Glutamatergic neuron (in vitro differentiated cells): ENCODE results near the gene PRKG2. TPM values are rescaled to one million over a fixed set of nuclear protein-coding genes. Genes with fewer than 3 reads are reported as not detected.

ENCODE experiments used
- DNase-seq: peaks from one replicate; pipeline ENCODE4 v3.0.0; 2022
- H3K27ac Mint-ChIP-seq: one replicate; pipeline ENCODE4 v1.8.0; 2020; ENCODE audit warnings: mild to moderate bottlenecking, mixed read lengths, inconsistent platforms; ENCODE audit not compliant: unreplicated experiment
- H3K27me3 Mint-ChIP-seq: one replicate; pipeline ENCODE4 v1.8.0; 2020; ENCODE audit warnings: mild to moderate bottlenecking, moderate library complexity, mixed read lengths, inconsistent platforms; ENCODE audit not compliant: unreplicated experiment
- H3K36me3 Mint-ChIP-seq: one replicate; pipeline ENCODE4 v1.8.0; 2020; ENCODE audit warnings: mild to moderate bottlenecking, mixed read lengths, inconsistent platforms; ENCODE audit not compliant: unreplicated experiment
- H3K4me1 Mint-ChIP-seq: one replicate; pipeline ENCODE4 v1.8.0; 2020; ENCODE audit warnings: mild to moderate bottlenecking, low read depth, mixed read lengths, inconsistent platforms; ENCODE audit not compliant: unreplicated experiment
- H3K4me3 Mint-ChIP-seq: one replicate; pipeline ENCODE4 v1.8.0; 2020; ENCODE audit warnings: mild to moderate bottlenecking, mixed read lengths, inconsistent platforms; ENCODE audit not compliant: unreplicated experiment
- H3K9me3 Mint-ChIP-seq: one replicate; pipeline ENCODE4 v1.8.0; 2020; ENCODE audit warnings: mild to moderate bottlenecking, moderate library complexity, mixed read lengths, inconsistent platforms; ENCODE audit not compliant: unreplicated experiment
- total RNA-seq: library from RNA; stranded (reverse); fragmentation: NEBNext Ultra II Directional; extraction: Animal tissue kit (Norgen Biotek cat#: 25700); gene quantifications from one replicate; pipeline ENCODE4 v1.2.1, GENCODE V29; 2021; ENCODE audit not compliant: unreplicated experiment
- TF ChIP-seq, protein P1 (sequence below): fragments of 200-600 bp; sonication (generic); IDR thresholded peaks from one replicate; pipeline ENCODE4 v1.5.0; 2021; ENCODE audit not compliant: partially characterized antibody, unreplicated experiment

Gene PRKG2
- total RNA-seq, 1 donor from 2014 or later: 29.7 TPM

DNA sequence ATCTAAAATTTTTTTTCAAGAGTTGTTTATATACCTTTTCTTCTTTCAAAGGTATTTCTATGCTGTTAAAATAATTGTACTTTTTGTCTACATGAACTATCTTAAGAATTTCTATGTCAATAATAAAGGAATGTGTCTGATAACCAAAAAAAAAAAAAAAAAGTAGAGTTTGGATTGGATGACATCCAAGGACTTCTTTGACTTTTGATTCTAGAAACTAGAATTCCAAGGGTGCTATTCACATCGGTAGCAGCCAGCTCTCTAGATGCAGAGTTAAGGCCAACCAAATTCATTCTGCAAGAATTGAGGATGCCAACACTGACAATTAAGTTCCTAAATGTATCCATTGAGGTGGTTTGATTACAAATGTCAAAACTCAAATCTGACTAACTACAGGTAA, 42.0 kb upstream of the PRKG2 start:
- no peaks in the 10 kb centered on the region for H3K27me3 Mint-ChIP-seq
- no peak for DNase-seq
- peaks cover 2% of the 10 kb centered on the region for H3K4me1 Mint-ChIP-seq
- TF ChIP-seq, protein P1, sequence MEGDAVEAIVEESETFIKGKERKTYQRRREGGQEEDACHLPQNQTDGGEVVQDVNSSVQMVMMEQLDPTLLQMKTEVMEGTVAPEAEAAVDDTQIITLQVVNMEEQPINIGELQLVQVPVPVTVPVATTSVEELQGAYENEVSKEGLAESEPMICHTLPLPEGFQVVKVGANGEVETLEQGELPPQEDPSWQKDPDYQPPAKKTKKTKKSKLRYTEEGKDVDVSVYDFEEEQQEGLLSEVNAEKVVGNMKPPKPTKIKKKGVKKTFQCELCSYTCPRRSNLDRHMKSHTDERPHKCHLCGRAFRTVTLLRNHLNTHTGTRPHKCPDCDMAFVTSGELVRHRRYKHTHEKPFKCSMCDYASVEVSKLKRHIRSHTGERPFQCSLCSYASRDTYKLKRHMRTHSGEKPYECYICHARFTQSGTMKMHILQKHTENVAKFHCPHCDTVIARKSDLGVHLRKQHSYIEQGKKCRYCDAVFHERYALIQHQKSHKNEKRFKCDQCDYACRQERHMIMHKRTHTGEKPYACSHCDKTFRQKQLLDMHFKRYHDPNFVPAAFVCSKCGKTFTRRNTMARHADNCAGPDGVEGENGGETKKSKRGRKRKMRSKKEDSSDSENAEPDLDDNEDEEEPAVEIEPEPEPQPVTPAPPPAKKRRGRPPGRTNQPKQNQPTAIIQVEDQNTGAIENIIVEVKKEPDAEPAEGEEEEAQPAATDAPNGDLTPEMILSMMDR: no peak
- H3K27ac Mint-ChIP-seq: no peak overlapping the region
- no peaks in the 10 kb centered on the region for H3K36me3 Mint-ChIP-seq
- no peak overlapping the region for H3K4me3 Mint-ChIP-seq
- H3K9me3 Mint-ChIP-seq: no peaks in the 10 kb centered on the region

DNA sequence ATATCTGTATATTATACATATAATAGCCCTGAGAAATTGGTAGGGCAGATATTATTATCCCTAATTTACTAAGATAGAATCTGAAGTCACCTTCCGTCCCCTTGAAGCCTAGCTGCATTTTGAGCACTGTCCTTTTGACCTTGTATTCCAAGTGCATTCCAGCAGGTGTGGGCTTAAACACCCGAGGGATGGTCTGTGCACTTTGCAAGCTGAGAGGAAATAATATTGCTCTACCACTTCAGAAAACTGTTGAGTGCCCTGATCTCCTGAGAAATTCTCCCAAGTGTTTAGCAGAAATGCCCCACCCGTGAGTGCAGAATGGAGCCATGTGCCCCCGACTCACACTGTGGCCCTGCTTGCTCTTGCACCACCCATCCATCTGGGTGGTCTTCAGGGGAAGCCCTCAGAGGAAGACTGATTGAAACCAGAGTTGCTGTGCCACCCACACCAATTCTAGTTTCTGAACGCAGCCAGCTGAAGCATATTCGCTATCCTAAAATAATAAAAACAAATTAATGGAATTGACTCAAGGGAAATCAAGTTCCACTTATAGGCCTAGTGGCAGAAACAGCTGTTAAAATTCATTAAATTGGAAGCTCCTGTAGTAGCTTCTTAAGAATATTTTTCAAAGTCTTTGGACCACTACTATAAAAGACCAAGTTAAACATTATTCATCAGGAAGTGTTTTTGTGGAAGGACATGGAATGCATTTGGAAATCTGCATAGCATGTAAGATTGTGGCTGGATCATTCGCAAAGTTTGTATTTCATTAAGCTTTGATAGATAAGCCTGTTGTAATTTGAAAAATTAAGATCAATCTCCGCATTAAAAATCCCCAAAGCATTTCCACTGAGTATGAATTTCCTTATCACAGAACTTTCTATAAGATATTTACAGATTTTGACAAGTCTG, 41.3 kb upstream of the PRKG2 start:
- no peak for DNase-seq
- H3K4me3 Mint-ChIP-seq: no peak overlapping the region
- no peak overlapping the region for H3K27ac Mint-ChIP-seq
- H3K27me3 Mint-ChIP-seq: no peaks in the 10 kb centered on the region
- H3K4me1 Mint-ChIP-seq: peaks cover 2% of the 10 kb centered on the region
- TF ChIP-seq, protein P1: no peak
- H3K9me3 Mint-ChIP-seq: no peaks in the 10 kb centered on the region
- no peaks in the 10 kb centered on the region for H3K36me3 Mint-ChIP-seq

DNA sequence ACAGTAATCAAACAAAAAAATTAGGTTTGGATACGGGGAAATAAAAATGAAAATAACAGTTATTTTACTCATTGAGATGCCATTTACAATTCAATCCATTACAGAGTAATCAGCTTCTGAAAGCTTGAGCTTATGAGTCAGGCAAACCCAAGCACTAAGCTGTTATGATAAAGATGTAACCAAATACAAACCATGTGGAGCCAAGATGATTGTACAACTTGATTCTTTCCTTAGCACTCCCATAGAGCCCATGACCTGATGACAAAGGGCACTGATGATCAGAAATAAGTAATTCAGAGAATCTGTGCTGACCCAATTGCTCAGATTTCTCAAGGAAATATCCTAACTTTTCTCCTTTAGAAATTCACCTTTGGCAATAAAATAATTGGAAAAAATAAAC, 40.5 kb upstream of the PRKG2 start:
- H3K36me3 Mint-ChIP-seq: no peaks in the 10 kb centered on the region
- no peak for DNase-seq
- TF ChIP-seq, protein P1: no peak
- peaks cover 2% of the 10 kb centered on the region for H3K4me1 Mint-ChIP-seq
- no peak overlapping the region for H3K27ac Mint-ChIP-seq
- no peaks in the 10 kb centered on the region for H3K27me3 Mint-ChIP-seq
- no peaks in the 10 kb centered on the region for H3K9me3 Mint-ChIP-seq
- H3K4me3 Mint-ChIP-seq: no peak overlapping the region

DNA sequence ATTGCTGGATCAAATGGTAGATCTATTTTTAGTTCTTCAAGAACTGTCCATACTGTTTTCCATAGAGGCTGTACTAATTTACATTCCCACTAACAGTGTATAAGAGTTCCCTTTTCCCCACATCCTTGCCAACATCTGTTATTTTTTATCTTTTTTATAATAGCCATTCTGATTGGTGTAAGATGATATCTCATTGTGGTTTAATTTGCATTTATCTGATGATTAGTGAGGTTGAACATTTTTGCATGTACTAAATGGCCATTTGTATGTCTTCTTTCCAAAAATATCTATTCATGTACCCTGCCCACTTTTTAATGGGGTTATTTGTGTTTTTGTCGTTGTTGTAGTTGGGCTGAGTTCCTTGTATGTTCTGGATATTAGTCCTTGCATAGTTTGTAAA, 35.4 kb upstream of the PRKG2 start:
- no peaks in the 10 kb centered on the region for H3K27me3 Mint-ChIP-seq
- TF ChIP-seq, protein P1: no peak
- H3K27ac Mint-ChIP-seq: no peak overlapping the region
- no peak overlapping the region for H3K4me3 Mint-ChIP-seq
- no peaks in the 10 kb centered on the region for H3K36me3 Mint-ChIP-seq
- H3K4me1 Mint-ChIP-seq: no peaks in the 10 kb centered on the region
- no peak for DNase-seq
- H3K9me3 Mint-ChIP-seq: no peaks in the 10 kb centered on the region
